ENCODE results near the gene JARID2.

The JARID2 gene

GRCh38 chr6:15493437-15494168 lies 247.7 kb downstream of the JARID2 start:
- DNase-seq (ENCODE audit: low spot score): no peak

- no peak for DNase-seq (ENCODE audit: low spot score)
Observed at GRCh38 chr6:15495375-15495901, 249.6 kb downstream of the JARID2 start.

- DNase-seq (ENCODE audit: low spot score): no peak
Observed at GRCh38 chr6:15496345-15497131, 250.7 kb downstream of the JARID2 start.

- DNase-seq (ENCODE audit: low spot score): no peak
Observed at GRCh38 chr6:15498640-15499039, 252.8 kb downstream of the JARID2 start.

GRCh38 chr6:15499125-15499524 lies 253.3 kb downstream of the JARID2 start:
- no peak for DNase-seq (ENCODE audit: low spot score)

- DNase-seq (ENCODE audit: low spot score): no peak
Observed at GRCh38 chr6:15499591-15499990, 253.7 kb downstream of the JARID2 start.

GRCh38 chr6:15500078-15500740 lies 254.3 kb downstream of the JARID2 start:
- no peak for DNase-seq (ENCODE audit: low spot score)

GRCh38 chr6:15500901-15501825 lies 255.3 kb downstream of the JARID2 start:
- DNase-seq (ENCODE audit: low spot score): no peak

- DNase-seq (ENCODE audit: low spot score): no peak
Observed at GRCh38 chr6:15501826-15502445, 256.1 kb downstream of the JARID2 start.

GRCh38 chr6:15502446-15503345 lies 256.8 kb downstream of the JARID2 start:
- no peak for DNase-seq (ENCODE audit: low spot score)

- no peak for DNase-seq (ENCODE audit: low spot score)
Observed at GRCh38 chr6:15503346-15503680, 257.4 kb downstream of the JARID2 start.

- no peak for DNase-seq (ENCODE audit: low spot score)
Observed at GRCh38 chr6:15504040-15504495, 258.2 kb downstream of the JARID2 start.

- no peak for DNase-seq (ENCODE audit: low spot score)
Observed at GRCh38 chr6:15504581-15505350, 258.9 kb downstream of the JARID2 start.

- no peak for DNase-seq (ENCODE audit: low spot score)
Observed at GRCh38 chr6:15505463-15505918, 259.6 kb downstream of the JARID2 start.

GRCh38 chr6:15506066-15506465 lies 260.2 kb downstream of the JARID2 start:
- no peak for DNase-seq (ENCODE audit: low spot score)

GRCh38 chr6:15507221-15507620 lies 261.4 kb downstream of the JARID2 start:
- DNase-seq (ENCODE audit: low spot score): no peak

- no peak for DNase-seq (ENCODE audit: low spot score)
Observed at GRCh38 chr6:15507746-15508145, 261.9 kb downstream of the JARID2 start.

GRCh38 chr6:15508441-15508871 lies 262.6 kb downstream of the JARID2 start:
- DNase-seq (ENCODE audit: low spot score): no peak

GRCh38 chr6:15508931-15509330 lies 263.1 kb downstream of the JARID2 start:
- no peak for DNase-seq (ENCODE audit: low spot score)

All from HuH-7.5 (cell line).